ENCODE data around the gene NNT. TPM values are rescaled to one million over a fixed set of nuclear protein-coding genes. Genes with fewer than 3 reads are reported as not detected.

The NNT gene
- total and polyA plus RNA-seq, 2 of the 8 experiments (the other 6 are each of a cell fraction or from before 2014, with no cell fraction given): 11.0 to 22.2 TPM

DNA sequence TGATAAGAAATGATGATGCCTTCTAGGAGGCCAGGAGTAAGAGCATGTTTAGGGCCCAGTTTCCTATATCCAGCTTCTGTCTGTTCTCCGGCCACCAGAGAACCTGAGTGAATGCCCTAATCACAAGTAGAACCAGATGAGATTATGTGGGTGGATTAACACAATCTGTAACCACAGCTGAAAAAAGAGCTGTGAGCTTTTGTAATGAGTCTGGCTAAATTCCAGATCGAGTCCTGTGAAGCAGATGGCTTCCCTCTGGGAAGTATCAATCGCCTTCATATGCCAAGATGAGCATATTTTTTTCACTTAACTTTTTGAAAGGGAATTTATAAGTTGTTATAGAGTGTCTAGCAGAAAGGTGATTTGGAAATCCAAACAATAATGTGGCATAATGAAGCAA lies 99.8 kb downstream of the NNT start (continued):
- TF ChIP-seq CHD7 (IDR thresholded peaks at IDR 0.05; ENCODE audit: insufficient replicate concordance, low read length) (no peak), TEAD4 (IDR thresholded peaks at IDR 0.05; ENCODE audit: low read depth, low read length) (no peak), SP1 (IDR thresholded peaks at IDR 0.05; ENCODE audit: low read depth, low read length) (no peak)
